OCI-LY1 (cell line): ENCODE measurements around the gene CADM1.

ENCODE experiments used
- H2AFZ ChIP-seq: fragments of 200-600 bp; sonication (generic), shearing (Covaris generic); 2 replicates; pipeline ENCODE4 v1.6.0; 2014; ENCODE audit warnings: antibody characterized with exemption, mild to moderate bottlenecking, low read length
- H3F3A ChIP-seq: fragments of 200-600 bp; sonication (generic), shearing (Covaris generic); 2 replicates; pipeline ENCODE4 v1.6.0; 2014; ENCODE audit warnings: mild to moderate bottlenecking, antibody characterized with exemption, low read length, moderate library complexity; ENCODE audit not compliant: insufficient read depth
- H3K27ac ChIP-seq: fragments of 200-600 bp; sonication (generic); 2 replicates; pipeline ENCODE4 v1.5.1; 2014; ENCODE audit warnings: low read length, mixed run types, mild to moderate bottlenecking, low read depth; ENCODE audit not compliant: poor library complexity, severe bottlenecking
- H3K27me3 ChIP-seq: fragments of 200-600 bp; sonication (generic); 2 replicates; pipeline ENCODE4 v1.6.0; 2014; ENCODE audit warnings: antibody characterized with exemption, mild to moderate bottlenecking, low read length, moderate library complexity; ENCODE audit not compliant: insufficient read depth
- H3K36me3 ChIP-seq: fragments of 200-600 bp; sonication (generic); 2 replicates; pipeline ENCODE4 v1.6.1; 2014; ENCODE audit warnings: mild to moderate bottlenecking, antibody characterized with exemption, low read length, moderate library complexity, mixed read lengths; ENCODE audit not compliant: insufficient read depth
- H3K4me1 ChIP-seq: fragments of 200-600 bp; sonication (generic); 2 replicates; pipeline ENCODE4 v1.5.1; 2014; ENCODE audit warnings: mild to moderate bottlenecking, low read length, moderate library complexity; ENCODE audit not compliant: insufficient read depth, severe bottlenecking
- H3K4me2 ChIP-seq: fragments of 200-600 bp; sonication (generic), shearing (Covaris generic); 2 replicates; pipeline ENCODE4 v1.6.1; 2014; ENCODE audit warnings: low read length
- H3K4me3 ChIP-seq: fragments of 200-600 bp; sonication (generic); 2 replicates; pipeline ENCODE4 v1.5.1; 2014; ENCODE audit warnings: low read length, low read depth, mild to moderate bottlenecking, mixed read lengths; ENCODE audit not compliant: poor library complexity, severe bottlenecking
- H3K79me2 ChIP-seq: fragments of 200-600 bp; shearing (Covaris generic); 2 replicates; pipeline ENCODE4 v1.6.1; 2016; ENCODE audit warnings: mixed run types, low read length, mixed read lengths; ENCODE audit not compliant: insufficient read depth
- H3K9ac ChIP-seq: fragments of 200-600 bp; sonication (generic), shearing (Covaris generic); 2 replicates; pipeline ENCODE4 v1.6.1; 2014; ENCODE audit warnings: mild to moderate bottlenecking, low read length, mixed read lengths
- H3K9me2 ChIP-seq: fragments of 200-600 bp; sonication (generic), shearing (Covaris generic); 2 replicates; pipeline ENCODE4 v1.6.1; 2014; ENCODE audit warnings: low read depth, mild to moderate bottlenecking, low read length, mixed read lengths
- H3K9me3 ChIP-seq: fragments of 200-600 bp; shearing (Covaris generic); 2 replicates; pipeline ENCODE4 v1.6.1; 2014; ENCODE audit warnings: low read length, mixed read lengths
- H4K20me1 ChIP-seq: fragments of 200-600 bp; sonication (generic), shearing (Covaris generic); 2 replicates; pipeline ENCODE4 v1.6.0; 2016; ENCODE audit warnings: mild to moderate bottlenecking, low read length; ENCODE audit not compliant: insufficient read depth
- CTCF ChIP-seq: fragments of 200-600 bp; sonication (generic), shearing (Covaris generic); IDR thresholded peaks from 2 replicates; pipeline ENCODE4 v1.5.1; 2017; ENCODE audit warnings: mild to moderate bottlenecking, antibody characterized with exemption, low read length, moderate library complexity, mixed read lengths
- EZH2 ChIP-seq: fragments of 200-600 bp; sonication (generic), shearing (Covaris generic); IDR thresholded peaks from 2 replicates; pipeline ENCODE4 v1.8.0; 2017; ENCODE audit warnings: borderline replicate concordance, mixed run types, mild to moderate bottlenecking, antibody characterized with exemption, low read length, moderate library complexity, mixed read lengths

The CADM1 gene

GRCh38 chr11:115284773-115285172 lies 219.4 kb downstream of the CADM1 start:
- Histone ChIP-seq H3K36me3 (no peaks in the 10 kb centered on the region), H3K4me2 (no peak overlapping the region), H3K4me1 (peaks cover 5% of the 10 kb centered on the region), H3K79me2 (no peaks in the 10 kb centered on the region), H3F3A (no peaks in the 10 kb centered on the region), H3K9me2 (no peaks in the 10 kb centered on the region), H3K4me3 (no peak overlapping the region), H3K27ac (no peak overlapping the region), H4K20me1 (no peaks in the 10 kb centered on the region), H3K27me3 (no peaks in the 10 kb centered on the region), H2AFZ (no peak overlapping the region), H3K9me3 (no peaks in the 10 kb centered on the region), H3K9ac (no peak overlapping the region)
- TF ChIP-seq EZH2 (no peak), CTCF (no peak)

GRCh38 chr11:115282923-115283322 lies 221.3 kb downstream of the CADM1 start:
- H3K9me3 ChIP-seq = no peaks in the 10 kb centered on the region
- no peaks in the 10 kb centered on the region for H3K9me2 ChIP-seq
- H3K27me3 ChIP-seq = no peaks in the 10 kb centered on the region
- H3K9ac ChIP-seq = no peak overlapping the region
- H2AFZ ChIP-seq = no peak overlapping the region
- H3K4me2 ChIP-seq = no peak overlapping the region
- H3F3A ChIP-seq = no peaks in the 10 kb centered on the region
- H3K4me3 ChIP-seq = no peak overlapping the region
- H3K27ac ChIP-seq = no peak overlapping the region
- TF ChIP-seq CTCF (no peak), EZH2 (no peak)
- H3K36me3 ChIP-seq = no peaks in the 10 kb centered on the region
- no peaks in the 10 kb centered on the region for H4K20me1 ChIP-seq
- H3K79me2 ChIP-seq = no peaks in the 10 kb centered on the region
- H3K4me1 ChIP-seq = peaks cover 5% of the 10 kb centered on the region

GRCh38 chr11:115280775-115281174 lies 223.4 kb downstream of the CADM1 start:
- H3K9me2 ChIP-seq = no peaks in the 10 kb centered on the region
- peaks cover 5% of the 10 kb centered on the region for H3K4me1 ChIP-seq
- no peaks in the 10 kb centered on the region for H3K36me3 ChIP-seq
- TF ChIP-seq EZH2 (no peak), CTCF (no peak)
- no peaks in the 10 kb centered on the region for H3K79me2 ChIP-seq
- no peak overlapping the region for H3K27ac ChIP-seq
- H2AFZ ChIP-seq = no peak overlapping the region
- no peak overlapping the region for H3K4me2 ChIP-seq
- H3F3A ChIP-seq = no peaks in the 10 kb centered on the region
- no peak overlapping the region for H3K4me3 ChIP-seq
- H4K20me1 ChIP-seq = no peaks in the 10 kb centered on the region
- no peaks in the 10 kb centered on the region for H3K9me3 ChIP-seq
- H3K9ac ChIP-seq = no peak overlapping the region
- no peaks in the 10 kb centered on the region for H3K27me3 ChIP-seq
